HCT116 (cell line): ENCODE measurements around the gene BAG1. TPM values are rescaled to one million over a fixed set of nuclear protein-coding genes. Genes with fewer than 3 reads are reported as not detected.

Experiments used
- ATAC-seq: fragments of 200-7000 bp; cut with Tn5 transposase; 2 replicates; pipeline ENCODE4 v1.9.1; 2020; ENCODE audit warnings: mild to moderate bottlenecking, moderate library complexity
- BruUV-seq: library from RNA; stranded (reverse); fragments of 400-500 nt; replicated peaks from 2 replicates; lab custom pipeline; 2021; lab: Mats Ljungman, UMichigan
- CTCF ChIA-PET: fragments of 300-600 bp; sonication (Branson Sonifier 250); formaldehyde crosslinking; loops from one replicate; lab custom pipeline; 2021; ENCODE audit warnings: antibody characterized with exemption; lab: Charles Lee
- POLR2A ChIA-PET: fragments of 300-600, 350-600 bp; sonication (Branson Sonifier 250); formaldehyde crosslinking; loops from one replicate; lab custom pipeline; 2021; ENCODE audit warnings: antibody characterized with exemption; lab: Charles Lee
- RAD21 ChIA-PET, 2 experiments: fragments of 300-600 bp; sonication (Branson Sonifier 250); formaldehyde crosslinking; loops; one replicate each; lab custom pipeline; 2023; ENCODE audit warnings: low total read pairs in 2 of 2; ENCODE audit not compliant: uncharacterized antibody in 2 of 2, unreplicated experiment in 2 of 2, low non-redundant PET in 1 of 2; lab: Charles Lee
- DNase-seq: peaks from one replicate; pipeline ENCODE4 v3.0.0-alpha.2; 2010; ENCODE audit warnings: low read depth, low spot score
- H2AFZ ChIP-seq: fragments of 200-600 bp; shearing (Covaris generic), sonication (generic); 2 replicates; pipeline ENCODE4 v1.6.1; 2017; ENCODE audit warnings: low read depth, mixed run types, mixed read lengths, antibody characterized with exemption, low read length; ENCODE audit not compliant: poor library complexity, severe bottlenecking
- H3K27ac ChIP-seq: 2 replicates; pipeline ENCODE4 v1.5.1; 2012; ENCODE audit warnings: low read depth, low read length
- H3K27me3 ChIP-seq: fragments of 200-600 bp; sonication (generic); 2 replicates; pipeline ENCODE4 v1.6.1; 2016; ENCODE audit warnings: mixed run types, low read length, mixed read lengths; ENCODE audit not compliant: insufficient read depth
- H3K36me3 ChIP-seq, 2 experiments: fragments of 200-500 bp in 1 of 2; fragments of 200-600 bp in 1 of 2; sonication (Bioruptor generic) in 1 of 2; sonication (generic) in 1 of 2; 2 replicates each; pipeline versions ENCODE4 v1.5.1 to v1.6.1; 2014 to 2016; ENCODE audit warnings: low read length in 2 of 2, inconsistent platforms in 1 of 2, mixed read lengths in 1 of 2, mixed run types in 1 of 2; ENCODE audit not compliant: insufficient read depth in 2 of 2, control insufficient read depth in 1 of 2
- H3K4me1 ChIP-seq, 2 experiments: fragments of 200-600 bp in 1 of 2; sonication (generic) in 1 of 2; 2 replicates each; pipeline versions ENCODE4 v1.5.1 to v1.6.1; 2012 to 2017; ENCODE audit warnings: low read length in 2 of 2, inconsistent platforms in 1 of 2, mild to moderate bottlenecking in 1 of 2, mixed read lengths in 1 of 2, mixed run types in 1 of 2, moderate library complexity in 1 of 2; ENCODE audit not compliant: insufficient read depth in 2 of 2, control insufficient read depth in 1 of 2
- H3K4me2 ChIP-seq: fragments of 200-600 bp; sonication (generic); 2 replicates; pipeline ENCODE4 v1.6.1; 2017; ENCODE audit warnings: mixed run types, low read length, mixed read lengths
- H3K4me3 ChIP-seq, 2 experiments: fragments of 200-600 bp in 1 of 2; sonication (generic) in 1 of 2; replicated peaks in 1 of 2; 2 replicates each; pipeline ENCODE4 v1.5.1; 2011 to 2016; ENCODE audit warnings: low read length in 2 of 2, control low read depth in 1 of 2, low read depth in 1 of 2, mild to moderate bottlenecking in 1 of 2, mixed read lengths in 1 of 2, mixed run types in 1 of 2
- H3K79me2 ChIP-seq: fragments of 200-600 bp; sonication (generic); 2 replicates; pipeline ENCODE4 v1.6.1; 2017; ENCODE audit warnings: mild to moderate bottlenecking, mixed run types, low read length, moderate library complexity, mixed read lengths; ENCODE audit not compliant: insufficient read depth
- H3K9ac ChIP-seq: fragments of 200-600 bp; sonication (generic); 2 replicates; pipeline ENCODE4 v1.6.1; 2016; ENCODE audit warnings: low read length, mixed read lengths
- H3K9me2 ChIP-seq: fragments of 200-600 bp; sonication (generic), shearing (Covaris generic); 2 replicates; pipeline ENCODE4 v1.6.1; 2017; ENCODE audit warnings: mixed run types, mild to moderate bottlenecking, moderate library complexity; ENCODE audit not compliant: insufficient read depth
- H3K9me3 ChIP-seq, 2 experiments: fragments of 200-500 bp in 1 of 2; fragments of 200-600 bp in 1 of 2; sonication (Bioruptor generic) in 1 of 2; sonication (generic) in 1 of 2; 2 replicates each; pipeline ENCODE4 v1.6.1; 2014 to 2017; ENCODE audit warnings: low read length in 2 of 2, mixed read lengths in 2 of 2, inconsistent platforms in 1 of 2, low read depth in 1 of 2, mild to moderate bottlenecking in 1 of 2, mixed run types in 1 of 2, moderate library complexity in 1 of 2; ENCODE audit not compliant: control insufficient read depth in 1 of 2, insufficient read depth in 1 of 2
- H4K20me1 ChIP-seq: fragments of 200-600 bp; sonication (generic), shearing (Covaris generic); 2 replicates; pipeline ENCODE4 v1.6.1; 2017; ENCODE audit warnings: mixed run types, mild to moderate bottlenecking, moderate library complexity; ENCODE audit not compliant: insufficient read depth
- CBX3 ChIP-seq: IDR thresholded peaks from 2 replicates; pipeline ENCODE4 v1.6.1; 2012; ENCODE audit warnings: low read depth
- CEBPB ChIP-seq: IDR thresholded peaks from 2 replicates; pipeline ENCODE4 v1.6.1; 2012; ENCODE audit warnings: low read depth
- EGR1 ChIP-seq: IDR thresholded peaks from 2 replicates; pipeline ENCODE4 v1.6.1; 2012; ENCODE audit warnings: low read depth
- ELF1 ChIP-seq: IDR thresholded peaks from 2 replicates; pipeline ENCODE4 v1.6.1; 2012; ENCODE audit warnings: low read depth, borderline replicate concordance
- EZH2 ChIP-seq: fragments of 200-600 bp; sonication (generic); IDR thresholded peaks from 2 replicates; pipeline ENCODE4 v1.6.1; 2017; ENCODE audit warnings: antibody characterized with exemption, mixed run types
- EZH2phosphoT487 ChIP-seq: fragments of 200-600 bp; IDR thresholded peaks from 2 replicates; pipeline ENCODE4 v1.6.1; 2018; ENCODE audit warnings: antibody characterized with exemption, borderline replicate concordance
- JUND ChIP-seq: IDR thresholded peaks from 2 replicates; pipeline ENCODE4 v1.6.1; 2012
- POLR2A ChIP-seq: IDR thresholded peaks from 2 replicates; pipeline ENCODE4 v1.7.0; 2011; ENCODE audit warnings: borderline replicate concordance; ENCODE audit not compliant: insufficient read depth, insufficient read length; ENCODE audit errors: extremely low read depth
- POLR2AphosphoS5 ChIP-seq: IDR thresholded peaks from 2 replicates; pipeline ENCODE4 v1.6.1; 2011; ENCODE audit warnings: mild to moderate bottlenecking, low read depth, low read length, moderate library complexity
- RAD21 ChIP-seq: IDR thresholded peaks from 2 replicates; pipeline ENCODE4 v1.6.1; 2012; ENCODE audit warnings: low read depth, mild to moderate bottlenecking
- SRF ChIP-seq: IDR thresholded peaks from 2 replicates; pipeline ENCODE4 v1.6.1; 2012; ENCODE audit warnings: low read depth
- TCF7L2 ChIP-seq: IDR thresholded peaks from 2 replicates; pipeline ENCODE4 v1.7.0; 2011; ENCODE audit warnings: borderline replicate concordance, inconsistent platforms; ENCODE audit not compliant: insufficient read depth, insufficient read length; ENCODE audit errors: extremely low read depth
- intact Hi-C: fragments of 100-400 bp; cut with micrococcal nuclease; formaldehyde crosslinking; loops from 2 replicates; pipeline ENCODE4 v1.10.0; 2022
- total RNA-seq: library from RNA; stranded (reverse); gene quantifications from one replicate; pipeline ENCODE4 v1.2.1, GENCODE V29; 2021; ENCODE audit not compliant: unreplicated experiment
- TF ChIP-seq, protein P1 (sequence below), 3 experiments: fragments of 200-600 bp in 1 of 3; sonication (generic) in 1 of 3; IDR thresholded peaks in 2 of 3; conservative IDR thresholded peaks in 1 of 3; 2 replicates each; pipeline ENCODE4 v1.5.1; 2012 to 2017; ENCODE audit warnings: low read depth in 2 of 3, low read length in 2 of 3, antibody characterized with exemption in 1 of 3, borderline replicate concordance in 1 of 3, control low read depth in 1 of 3, mild to moderate bottlenecking in 1 of 3, mixed read lengths in 1 of 3, mixed run types in 1 of 3, moderate library complexity in 1 of 3; ENCODE audit not compliant: insufficient read depth in 1 of 3
- TF ChIP-seq, protein P2 (sequence below): IDR thresholded peaks from 2 replicates; pipeline ENCODE4 v1.6.1; 2012; ENCODE audit warnings: low read depth

The BAG1 gene
- total RNA-seq, 1 experiment from 2014 or later = 58.2 TPM

DNA sequence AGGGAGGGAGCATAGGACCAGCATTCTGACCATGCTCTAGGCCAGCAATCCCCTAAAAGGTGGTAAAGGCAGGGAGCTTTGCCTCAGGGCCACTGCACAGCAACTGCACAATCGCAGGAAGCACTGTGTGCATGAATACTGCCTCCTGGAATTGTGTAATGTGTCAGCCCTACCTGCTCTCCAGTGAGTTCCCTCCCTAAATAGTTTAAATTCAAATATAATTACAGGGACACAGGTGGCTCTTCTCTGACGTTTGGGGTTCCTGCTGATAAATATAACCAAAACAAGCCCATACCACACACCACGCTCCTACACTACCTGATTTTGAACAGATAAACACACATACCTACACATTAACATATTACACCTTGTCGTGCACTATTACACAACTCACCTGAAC lies 9.0 kb downstream of the BAG1 start:
- H3K79me2 ChIP-seq = peaks cover 9% of the 10 kb centered on the region; the same call in 1 of the 2 replicates
- no peaks in the 10 kb centered on the region for H3K9me2 ChIP-seq
- no peak for DNase-seq
- no peaks in the 10 kb centered on the region for H3K4me1 ChIP-seq
- H3K9ac ChIP-seq = no peak overlapping the region
- intact Hi-C loops = no loop called here
- BruUV-seq = no TSS peak
- ChIA-PET CTCF (no interaction called here), POLR2A (no interaction called here), RAD21 (no interaction called here)
- H2AFZ ChIP-seq = no peak overlapping the region
- peaks cover 55 to 68% of the 10 kb centered on the region in 2 experiments for H3K36me3 ChIP-seq
- no peaks in the 10 kb centered on the region for H3K9me3 ChIP-seq
- no peak for ATAC-seq
- no peaks in the 10 kb centered on the region for H3K27me3 ChIP-seq
- H3K4me2 ChIP-seq = no peak overlapping the region
- TF ChIP-seq TCF7L2 (no peak), CBX3 (no peak), CEBPB (no peak)
- no peaks in the 10 kb centered on the region for H4K20me1 ChIP-seq
- no peak overlapping the region for H3K4me3 ChIP-seq
- H3K27ac ChIP-seq = no peak overlapping the region

DNA sequence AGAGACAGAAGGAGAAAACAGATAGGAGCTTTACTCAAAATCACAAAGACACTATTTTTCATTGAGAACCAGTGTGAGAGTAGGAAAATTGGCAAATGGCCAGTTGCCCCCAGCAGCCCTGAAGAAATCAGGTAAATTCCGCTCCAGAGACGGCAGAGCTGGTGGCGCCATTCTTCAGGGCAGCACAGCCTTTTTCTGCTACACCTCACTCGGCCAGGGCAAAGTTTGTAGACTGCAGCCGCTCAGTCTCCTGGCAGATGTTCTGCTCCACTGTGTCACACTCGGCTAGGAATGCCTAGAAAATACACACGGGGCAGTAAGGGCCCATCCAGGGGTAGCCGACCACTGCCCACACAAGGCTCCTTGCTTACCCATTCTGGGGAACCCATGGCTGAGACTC lies 9.5 kb downstream of the BAG1 start:
- Histone ChIP-seq H3K9me3 (no peaks in the 10 kb centered on the region), H3K9me2 (no peaks in the 10 kb centered on the region), H3K4me2 (no peak overlapping the region), H3K79me2 (peaks cover 4% of the 10 kb centered on the region; the same call in 1 of the 2 replicates), H3K4me1 (no peaks in the 10 kb centered on the region), H3K9ac (no peak overlapping the region), H4K20me1 (no peaks in the 10 kb centered on the region), H3K36me3 (peaks cover 51 to 63% of the 10 kb centered on the region in 2 experiments), H3K27ac (no peak overlapping the region), H2AFZ (no peak overlapping the region), H3K27me3 (no peaks in the 10 kb centered on the region), H3K4me3 (no peak overlapping the region)
- BruUV-seq = no TSS peak
- ATAC-seq = no peak
- ChIA-PET POLR2A (no interaction called here), CTCF (no interaction called here), RAD21 (no interaction called here)
- no peak for DNase-seq
- intact Hi-C loops = no loop called here
- TF ChIP-seq EZH2phosphoT487 (no peak), SRF (no peak), EGR1 (no peak), TCF7L2 (no peak), ELF1 (no peak), JUND (no peak), RAD21 (no peak), EZH2 (no peak), POLR2AphosphoS5 (no peak), POLR2A (no peak)
- TF ChIP-seq, protein P1, sequence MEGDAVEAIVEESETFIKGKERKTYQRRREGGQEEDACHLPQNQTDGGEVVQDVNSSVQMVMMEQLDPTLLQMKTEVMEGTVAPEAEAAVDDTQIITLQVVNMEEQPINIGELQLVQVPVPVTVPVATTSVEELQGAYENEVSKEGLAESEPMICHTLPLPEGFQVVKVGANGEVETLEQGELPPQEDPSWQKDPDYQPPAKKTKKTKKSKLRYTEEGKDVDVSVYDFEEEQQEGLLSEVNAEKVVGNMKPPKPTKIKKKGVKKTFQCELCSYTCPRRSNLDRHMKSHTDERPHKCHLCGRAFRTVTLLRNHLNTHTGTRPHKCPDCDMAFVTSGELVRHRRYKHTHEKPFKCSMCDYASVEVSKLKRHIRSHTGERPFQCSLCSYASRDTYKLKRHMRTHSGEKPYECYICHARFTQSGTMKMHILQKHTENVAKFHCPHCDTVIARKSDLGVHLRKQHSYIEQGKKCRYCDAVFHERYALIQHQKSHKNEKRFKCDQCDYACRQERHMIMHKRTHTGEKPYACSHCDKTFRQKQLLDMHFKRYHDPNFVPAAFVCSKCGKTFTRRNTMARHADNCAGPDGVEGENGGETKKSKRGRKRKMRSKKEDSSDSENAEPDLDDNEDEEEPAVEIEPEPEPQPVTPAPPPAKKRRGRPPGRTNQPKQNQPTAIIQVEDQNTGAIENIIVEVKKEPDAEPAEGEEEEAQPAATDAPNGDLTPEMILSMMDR (IDR thresholded peaks at IDR 0.05 in 2 of 3, conservative IDR thresholded peaks at IDR 0.05 in 1 of 3; ENCODE audit: borderline replicate concordance in 1 of 3, insufficient read depth in 1 of 3, low read depth in 2 of 3, low read length in 2 of 3) = no peak
- TF ChIP-seq, protein P2, sequence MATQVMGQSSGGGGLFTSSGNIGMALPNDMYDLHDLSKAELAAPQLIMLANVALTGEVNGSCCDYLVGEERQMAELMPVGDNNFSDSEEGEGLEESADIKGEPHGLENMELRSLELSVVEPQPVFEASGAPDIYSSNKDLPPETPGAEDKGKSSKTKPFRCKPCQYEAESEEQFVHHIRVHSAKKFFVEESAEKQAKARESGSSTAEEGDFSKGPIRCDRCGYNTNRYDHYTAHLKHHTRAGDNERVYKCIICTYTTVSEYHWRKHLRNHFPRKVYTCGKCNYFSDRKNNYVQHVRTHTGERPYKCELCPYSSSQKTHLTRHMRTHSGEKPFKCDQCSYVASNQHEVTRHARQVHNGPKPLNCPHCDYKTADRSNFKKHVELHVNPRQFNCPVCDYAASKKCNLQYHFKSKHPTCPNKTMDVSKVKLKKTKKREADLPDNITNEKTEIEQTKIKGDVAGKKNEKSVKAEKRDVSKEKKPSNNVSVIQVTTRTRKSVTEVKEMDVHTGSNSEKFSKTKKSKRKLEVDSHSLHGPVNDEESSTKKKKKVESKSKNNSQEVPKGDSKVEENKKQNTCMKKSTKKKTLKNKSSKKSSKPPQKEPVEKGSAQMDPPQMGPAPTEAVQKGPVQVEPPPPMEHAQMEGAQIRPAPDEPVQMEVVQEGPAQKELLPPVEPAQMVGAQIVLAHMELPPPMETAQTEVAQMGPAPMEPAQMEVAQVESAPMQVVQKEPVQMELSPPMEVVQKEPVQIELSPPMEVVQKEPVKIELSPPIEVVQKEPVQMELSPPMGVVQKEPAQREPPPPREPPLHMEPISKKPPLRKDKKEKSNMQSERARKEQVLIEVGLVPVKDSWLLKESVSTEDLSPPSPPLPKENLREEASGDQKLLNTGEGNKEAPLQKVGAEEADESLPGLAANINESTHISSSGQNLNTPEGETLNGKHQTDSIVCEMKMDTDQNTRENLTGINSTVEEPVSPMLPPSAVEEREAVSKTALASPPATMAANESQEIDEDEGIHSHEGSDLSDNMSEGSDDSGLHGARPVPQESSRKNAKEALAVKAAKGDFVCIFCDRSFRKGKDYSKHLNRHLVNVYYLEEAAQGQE = no peak
